ENCODE data around the gene MAGI2. TPM values are rescaled to one million over a fixed set of nuclear protein-coding genes. Genes with fewer than 3 reads are reported as not detected.

Gene MAGI2
- total and polyA plus RNA-seq, 8 donors = 1.3 to 4.0 (median 2.0) TPM

DNA sequence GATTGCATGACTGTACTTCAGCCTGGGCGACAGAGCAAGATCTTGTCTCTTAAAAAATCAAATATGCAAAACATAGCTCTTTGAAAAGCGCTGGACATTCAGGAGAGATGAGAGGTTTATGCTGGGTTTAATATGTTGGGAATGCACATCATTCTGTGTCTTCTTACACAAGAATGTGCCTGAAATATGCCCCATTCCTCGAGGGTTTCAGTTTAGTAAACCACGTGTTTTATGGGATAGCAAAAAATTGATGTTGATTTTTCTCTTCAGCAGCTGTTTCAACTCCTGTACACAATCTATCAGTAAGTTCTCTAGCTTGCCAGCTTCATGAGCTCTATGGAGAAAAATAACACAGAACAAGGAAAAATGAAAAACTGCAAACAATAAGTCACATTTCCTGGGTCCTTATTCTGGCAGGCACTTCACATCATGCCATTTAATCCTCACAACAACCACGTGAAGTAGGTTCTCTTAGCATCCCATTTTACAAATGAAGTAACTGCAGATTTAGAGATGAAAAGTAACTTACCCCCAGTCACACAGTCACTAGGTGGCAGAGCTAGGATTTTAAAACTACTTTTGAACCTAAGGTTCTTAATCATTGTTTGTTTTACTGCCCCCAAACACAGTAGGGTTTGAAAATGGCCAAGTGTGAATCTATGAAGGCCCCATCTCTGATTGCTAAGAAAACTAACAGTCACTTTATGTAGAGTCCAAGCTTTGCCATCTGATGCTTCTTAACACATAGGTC, 1231.3 kb downstream of the MAGI2 start:
- ATAC-seq = no peak
- Histone ChIP-seq H3K36me3 (no peaks in the 10 kb centered on the region), H3K4me3 (no peak overlapping the region), H3K9me3 (no peaks in the 10 kb centered on the region), H3K4me1 (no peaks in the 10 kb centered on the region), H3K27ac (no peak overlapping the region), H3K27me3 (no peaks in the 10 kb centered on the region)
- DNase-seq = no peak
- WGBS, 2 donors = 46 to 48% methylated on average over 5 of the region's 5 CpGs
- TF ChIP-seq, protein P1, sequence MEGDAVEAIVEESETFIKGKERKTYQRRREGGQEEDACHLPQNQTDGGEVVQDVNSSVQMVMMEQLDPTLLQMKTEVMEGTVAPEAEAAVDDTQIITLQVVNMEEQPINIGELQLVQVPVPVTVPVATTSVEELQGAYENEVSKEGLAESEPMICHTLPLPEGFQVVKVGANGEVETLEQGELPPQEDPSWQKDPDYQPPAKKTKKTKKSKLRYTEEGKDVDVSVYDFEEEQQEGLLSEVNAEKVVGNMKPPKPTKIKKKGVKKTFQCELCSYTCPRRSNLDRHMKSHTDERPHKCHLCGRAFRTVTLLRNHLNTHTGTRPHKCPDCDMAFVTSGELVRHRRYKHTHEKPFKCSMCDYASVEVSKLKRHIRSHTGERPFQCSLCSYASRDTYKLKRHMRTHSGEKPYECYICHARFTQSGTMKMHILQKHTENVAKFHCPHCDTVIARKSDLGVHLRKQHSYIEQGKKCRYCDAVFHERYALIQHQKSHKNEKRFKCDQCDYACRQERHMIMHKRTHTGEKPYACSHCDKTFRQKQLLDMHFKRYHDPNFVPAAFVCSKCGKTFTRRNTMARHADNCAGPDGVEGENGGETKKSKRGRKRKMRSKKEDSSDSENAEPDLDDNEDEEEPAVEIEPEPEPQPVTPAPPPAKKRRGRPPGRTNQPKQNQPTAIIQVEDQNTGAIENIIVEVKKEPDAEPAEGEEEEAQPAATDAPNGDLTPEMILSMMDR (IDR thresholded peaks at IDR 0.05) = no peak
- FAIRE-seq = no peak
- intact Hi-C loops (cut with DNase I) = no loop called here

DNA sequence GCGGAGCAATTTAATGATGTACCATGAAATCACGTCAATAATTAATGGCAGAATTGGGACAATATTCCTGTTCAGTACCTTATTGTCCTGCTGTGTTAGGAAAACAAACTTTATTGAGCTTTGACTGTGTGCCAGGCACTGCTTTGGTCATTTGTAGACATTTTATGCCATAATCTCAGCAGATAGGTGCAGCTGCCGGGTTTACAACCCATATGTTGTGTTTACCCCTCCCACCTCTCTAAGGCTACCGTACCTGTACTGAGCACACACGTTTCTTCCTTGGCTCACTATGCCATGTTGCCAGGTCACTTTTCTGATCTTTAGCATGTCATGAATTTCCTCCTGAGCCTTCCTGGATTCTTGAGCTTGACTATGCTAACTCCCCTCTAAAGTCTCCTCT, 1232.7 kb downstream of the MAGI2 start:
- Histone ChIP-seq H3K36me3 (no peaks in the 10 kb centered on the region), H3K4me3 (no peak overlapping the region), H3K27me3 (no peaks in the 10 kb centered on the region), H3K4me1 (no peaks in the 10 kb centered on the region), H3K27ac (no peak overlapping the region), H3K9me3 (no peaks in the 10 kb centered on the region)
- intact Hi-C loops (cut with DNase I) = no loop called here
- no peak for ATAC-seq
- no peak for DNase-seq
- TF ChIP-seq, protein P1 (IDR thresholded peaks at IDR 0.05) = no peak
- FAIRE-seq = no peak
- 43 to 47% methylated on average over 5 of the region's 5 CpGs for WGBS, 2 donors

DNA sequence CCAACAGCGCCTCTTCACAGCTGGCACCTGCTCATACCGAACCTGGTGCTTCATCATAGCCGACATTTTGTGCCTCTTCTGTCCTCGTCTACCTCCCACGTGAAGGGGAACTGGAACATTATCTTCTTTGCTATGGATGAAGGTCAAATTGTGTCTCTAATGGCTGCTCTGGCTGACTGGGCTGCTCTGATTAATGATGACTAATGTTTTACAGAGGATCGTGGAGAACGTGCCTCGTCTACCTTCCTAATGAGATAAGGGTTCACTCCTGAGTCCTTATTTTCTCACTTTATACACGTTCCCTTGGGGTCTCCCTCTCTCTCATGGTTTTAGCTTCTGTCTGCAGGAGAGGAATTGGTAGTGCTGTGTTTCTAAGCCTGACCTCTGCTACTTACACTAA, 1234.6 kb downstream of the MAGI2 start:
- ATAC-seq (no peak), FAIRE-seq (no peak), DNase-seq (no peak)
- H3K4me3 ChIP-seq = no peak overlapping the region
- no peaks in the 10 kb centered on the region for H3K9me3 ChIP-seq
- no peak overlapping the region for H3K27ac ChIP-seq
- no peaks in the 10 kb centered on the region for H3K27me3 ChIP-seq
- TF ChIP-seq, protein P1 (IDR thresholded peaks at IDR 0.05) = no peak
- H3K4me1 ChIP-seq = no peaks in the 10 kb centered on the region
- no peaks in the 10 kb centered on the region for H3K36me3 ChIP-seq
- intact Hi-C loops (cut with DNase I) = no loop called here
- 44 to 52% methylated on average over 9 of the region's 9 CpGs for WGBS, 2 donors

DNA sequence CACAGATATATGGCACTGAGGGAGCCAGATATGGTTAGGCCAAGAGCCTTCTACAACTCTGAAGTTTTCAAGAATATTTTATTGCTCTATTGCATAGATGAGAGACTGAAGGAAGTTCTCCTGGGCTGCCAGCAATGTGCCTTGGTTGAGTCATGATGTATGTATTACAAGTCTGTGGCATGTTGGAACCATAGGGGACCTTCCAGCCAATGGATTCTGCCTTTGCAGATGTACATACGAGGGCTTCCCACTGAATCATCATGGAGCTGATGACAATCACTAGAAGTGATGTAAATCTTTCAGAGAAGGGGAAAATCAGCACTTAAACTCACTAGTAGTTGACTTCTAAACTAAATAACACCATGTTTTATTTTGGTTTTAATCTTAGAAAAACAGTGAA, 1235.4 kb downstream of the MAGI2 start:
- H3K9me3 ChIP-seq = no peaks in the 10 kb centered on the region
- no peak for DNase-seq
- H3K36me3 ChIP-seq = no peaks in the 10 kb centered on the region
- no peak overlapping the region for H3K4me3 ChIP-seq
- no peaks in the 10 kb centered on the region for H3K4me1 ChIP-seq
- intact Hi-C loops (cut with DNase I) = no loop called here
- no peak overlapping the region for H3K27ac ChIP-seq
- H3K27me3 ChIP-seq = no peaks in the 10 kb centered on the region
- 77 to 84% methylated on average over 1 of the region's 1 CpG for WGBS, 2 donors
- ATAC-seq = no peak
- TF ChIP-seq, protein P1 (IDR thresholded peaks at IDR 0.05) = no peak
- FAIRE-seq = no peak

DNA sequence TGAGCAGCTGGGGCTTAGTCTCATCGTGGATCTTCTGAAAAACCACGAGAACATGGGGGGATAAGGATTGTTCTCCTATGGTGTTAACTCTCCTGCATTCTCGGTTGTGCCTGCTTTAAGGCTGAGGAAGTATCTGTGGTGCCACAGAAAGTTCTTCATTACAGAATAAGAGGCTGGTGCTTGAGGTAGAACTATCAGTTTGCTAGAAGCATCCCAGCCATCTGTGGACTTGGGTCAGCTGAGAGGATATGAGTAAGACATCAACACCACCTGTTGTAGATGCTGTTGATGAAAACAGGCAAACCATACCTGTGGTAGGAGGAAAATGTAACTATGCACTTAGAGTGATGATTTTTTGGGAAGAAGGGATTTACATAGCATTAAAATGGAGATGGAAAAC, 1238.3 kb downstream of the MAGI2 start:
- intact Hi-C loops (cut with DNase I) = no loop called here
- Histone ChIP-seq H3K27me3 (no peaks in the 10 kb centered on the region), H3K4me1 (no peaks in the 10 kb centered on the region), H3K27ac (no peak overlapping the region), H3K9me3 (no peaks in the 10 kb centered on the region), H3K36me3 (no peaks in the 10 kb centered on the region), H3K4me3 (no peak overlapping the region)
- TF ChIP-seq, protein P1 (IDR thresholded peaks at IDR 0.05) = no peak
- no peak for ATAC-seq
- WGBS, 2 donors = 86 to 94% methylated on average over 3 of the region's 3 CpGs
- DNase-seq = no peak
- FAIRE-seq = no peak

All from pancreas (tissue), 10 donors.